T-helper 2 cell treated with Interferon-gamma antibody and Interleukin-4, amounts not matched to agents 5 μg/mL and 100 μg/mL, for 36 hours (primary cell): Measurements from ENCODE around the gene KCNIP3.

ENCODE experiments used
- DNase-seq: peaks from one replicate; pipeline ENCODE4 v3.0.0; 2021; ENCODE audit warnings: low spot score
- H3K27ac Mint-ChIP-seq: one replicate; pipeline ENCODE4 v1.8.0; 2021; ENCODE audit warnings: mild to moderate bottlenecking, mixed read lengths
- H3K27me3 Mint-ChIP-seq: one replicate; pipeline ENCODE4 v1.8.0; 2021; ENCODE audit warnings: low read depth, mixed read lengths
- H3K36me3 Mint-ChIP-seq: one replicate; pipeline ENCODE4 v1.8.0; 2021; ENCODE audit warnings: low read depth, mixed read lengths
- H3K4me1 Mint-ChIP-seq: one replicate; pipeline ENCODE4 v1.8.0; 2021; ENCODE audit warnings: low read depth, mixed read lengths
- H3K4me3 Mint-ChIP-seq: one replicate; pipeline ENCODE4 v1.8.0; 2022; ENCODE audit warnings: mild to moderate bottlenecking, moderate library complexity, mixed read lengths
- H3K9me3 Mint-ChIP-seq: one replicate; pipeline ENCODE4 v1.8.0; 2021; ENCODE audit warnings: mixed read lengths

The KCNIP3 gene

DNA sequence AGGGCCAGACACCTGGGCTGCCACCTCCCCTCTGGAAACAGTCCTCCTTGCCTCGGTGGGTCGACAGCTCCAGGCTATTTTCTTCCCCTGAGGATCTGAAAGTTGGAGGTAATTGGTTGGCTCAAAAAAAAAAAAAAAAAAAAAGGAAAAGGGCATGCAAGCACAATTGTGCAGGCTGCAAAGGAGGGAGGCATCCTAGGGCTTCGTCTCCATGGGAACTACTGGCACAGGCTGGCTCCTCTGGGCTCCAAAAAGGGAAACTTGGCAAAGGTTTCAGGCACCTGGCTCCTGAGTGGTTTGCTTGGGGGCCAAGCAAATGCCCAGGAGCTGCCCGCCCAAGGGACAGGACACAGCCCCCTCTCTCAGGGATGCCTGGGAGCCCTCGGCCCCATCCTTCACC, 1.1 kb upstream of the KCNIP3 start:
- Mint-ChIP-seq H3K27me3 (no peaks in the 10 kb centered on the region), H3K4me1 (no peaks in the 10 kb centered on the region), H3K9me3 (peaks cover 5% of the 10 kb centered on the region), H3K27ac (no peak overlapping the region), H3K4me3 (no peak overlapping the region), H3K36me3 (no peaks in the 10 kb centered on the region)
- no peak for DNase-seq

GRCh38 chr2:95297639-95298395, 670 bp downstream of the KCNIP3 start:
- Mint-ChIP-seq H3K4me1 (no peaks in the 10 kb centered on the region), H3K4me3 (no peak overlapping the region), H3K9me3 (no peaks in the 10 kb centered on the region), H3K36me3 (no peaks in the 10 kb centered on the region), H3K27ac (no peak overlapping the region), H3K27me3 (no peaks in the 10 kb centered on the region)
- DNase-seq = no peak

DNA sequence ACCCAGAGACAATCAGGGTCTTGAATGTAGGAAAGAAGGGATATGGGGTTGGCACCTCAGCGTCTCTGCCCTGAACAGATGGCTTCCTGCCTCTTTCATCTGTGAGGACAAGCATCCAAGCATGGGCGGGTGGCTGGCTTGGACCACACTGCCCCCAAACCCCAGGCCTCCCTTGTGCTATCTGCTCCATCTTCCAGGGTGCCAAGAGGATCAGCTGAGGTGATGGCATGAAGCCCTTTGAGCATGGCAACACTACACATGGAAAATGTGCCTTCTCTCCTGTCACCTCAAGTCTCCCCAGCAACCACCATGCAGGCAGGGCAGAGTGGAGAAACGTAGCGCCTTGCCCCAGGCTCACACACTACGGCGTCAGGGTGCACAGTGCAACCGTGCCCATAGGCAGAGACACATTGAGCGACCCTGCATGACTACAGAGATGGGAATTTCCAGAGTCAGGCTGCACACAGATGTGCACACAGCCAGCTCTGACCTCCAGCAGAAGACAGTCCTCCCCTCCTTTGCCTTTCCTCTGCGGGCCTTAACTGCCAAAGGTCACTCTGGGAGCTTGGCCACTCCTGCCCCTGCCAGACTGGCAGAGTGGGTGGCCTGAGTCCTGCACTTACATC, 1.5 kb downstream of the KCNIP3 start:
- DNase-seq = no peak
- H3K36me3 Mint-ChIP-seq = no peaks in the 10 kb centered on the region
- H3K4me3 Mint-ChIP-seq = no peak overlapping the region
- no peaks in the 10 kb centered on the region for H3K27me3 Mint-ChIP-seq
- H3K9me3 Mint-ChIP-seq = no peaks in the 10 kb centered on the region
- H3K4me1 Mint-ChIP-seq = no peaks in the 10 kb centered on the region
- H3K27ac Mint-ChIP-seq = no peak overlapping the region

DNA sequence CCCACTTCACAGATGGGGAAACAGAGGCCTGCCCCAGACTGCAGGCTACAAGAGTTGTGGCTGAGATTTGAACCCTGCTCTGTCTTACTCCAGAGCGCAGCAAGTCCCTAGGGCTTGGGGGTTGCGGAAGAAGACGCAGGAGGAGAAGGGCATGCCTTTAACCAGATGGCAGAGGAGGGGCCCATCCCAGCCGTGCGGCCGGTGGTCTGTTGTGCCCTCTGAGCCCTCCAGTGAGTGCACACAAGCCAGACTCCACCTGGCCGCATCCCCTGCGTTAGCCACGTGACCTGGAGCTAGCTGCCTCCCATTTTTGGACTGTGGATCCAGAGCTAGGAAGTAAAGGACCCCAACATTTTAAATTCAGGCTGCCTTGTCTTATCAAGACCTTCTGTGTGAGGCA, 2.8 kb downstream of the KCNIP3 start:
- Mint-ChIP-seq H3K4me3 (no peak overlapping the region), H3K27me3 (no peaks in the 10 kb centered on the region), H3K4me1 (no peaks in the 10 kb centered on the region), H3K36me3 (no peaks in the 10 kb centered on the region), H3K9me3 (no peaks in the 10 kb centered on the region), H3K27ac (no peak overlapping the region)
- no peak for DNase-seq

- Mint-ChIP-seq H3K36me3 (no peaks in the 10 kb centered on the region), H3K27ac (no peak overlapping the region), H3K4me1 (no peaks in the 10 kb centered on the region), H3K4me3 (no peak overlapping the region), H3K27me3 (no peaks in the 10 kb centered on the region), H3K9me3 (no peaks in the 10 kb centered on the region)
- DNase-seq = no peak
Measured at GRCh38 chr2:95300450-95300849, 3.3 kb downstream of the KCNIP3 start.

DNA sequence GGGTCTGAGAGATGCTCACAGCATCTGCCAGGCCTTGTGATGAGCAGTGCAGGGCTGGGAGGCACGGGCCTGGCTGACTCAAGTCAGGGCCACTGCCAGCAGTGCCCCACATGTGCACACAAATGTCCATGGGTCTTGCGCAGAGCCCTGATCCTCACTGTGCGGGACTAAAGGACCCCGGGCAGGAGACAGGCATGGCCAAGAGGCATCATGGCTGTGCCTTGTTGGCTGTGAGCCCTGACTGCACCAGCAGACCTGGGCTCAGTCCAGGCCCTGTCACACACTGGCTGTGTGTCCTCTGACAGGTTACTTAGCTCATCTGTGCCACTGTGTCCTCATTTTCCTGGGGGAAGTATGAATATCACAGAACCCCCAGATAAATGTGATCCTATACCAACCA, 4.0 kb downstream of the KCNIP3 start:
- Mint-ChIP-seq H3K36me3 (no peaks in the 10 kb centered on the region), H3K9me3 (no peaks in the 10 kb centered on the region), H3K4me3 (no peak overlapping the region), H3K27me3 (no peaks in the 10 kb centered on the region), H3K4me1 (no peaks in the 10 kb centered on the region), H3K27ac (no peak overlapping the region)
- no peak for DNase-seq

GRCh38 chr2:95301876-95302641, 4.9 kb downstream of the KCNIP3 start:
- Mint-ChIP-seq H3K4me1 (no peaks in the 10 kb centered on the region), H3K4me3 (no peak overlapping the region), H3K36me3 (no peaks in the 10 kb centered on the region), H3K9me3 (no peaks in the 10 kb centered on the region), H3K27me3 (no peaks in the 10 kb centered on the region), H3K27ac (no peak overlapping the region)
- DNase-seq = no peak

DNA sequence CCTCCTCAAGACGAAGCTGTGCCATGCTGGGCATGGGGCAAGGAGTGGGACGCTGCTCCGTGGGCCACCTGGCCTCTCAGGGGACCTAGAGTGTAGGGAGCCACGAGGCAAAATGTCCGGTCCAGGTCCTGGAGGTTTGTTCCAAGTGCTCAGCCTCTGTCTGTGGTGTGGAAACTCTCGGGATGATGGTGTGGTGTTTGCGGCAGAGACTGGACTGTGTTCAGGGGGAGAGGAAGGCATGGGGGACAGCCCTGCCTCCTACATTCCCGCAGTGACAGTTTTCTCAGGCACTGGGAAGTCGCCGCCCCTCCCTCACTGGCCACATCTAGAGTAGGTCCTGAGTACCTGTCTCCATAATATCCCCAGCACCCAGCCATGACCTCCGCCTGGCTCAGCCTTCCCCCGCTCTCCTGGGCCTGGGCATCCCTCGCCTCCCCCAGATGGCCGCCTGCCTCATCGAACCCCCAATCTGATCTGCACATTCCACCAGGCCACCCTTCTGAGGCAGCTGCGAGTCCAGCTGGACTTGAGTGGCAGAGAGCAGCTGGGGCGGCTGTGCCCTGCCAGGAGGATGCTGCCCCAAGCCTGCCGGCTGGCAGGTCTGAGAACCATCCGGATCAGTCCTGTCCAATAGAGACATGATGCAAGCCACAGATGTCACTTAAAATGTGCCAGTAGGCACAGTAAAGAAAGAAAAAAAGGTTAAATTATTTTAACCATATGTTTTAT, 6.2 kb downstream of the KCNIP3 start:
- no peak overlapping the region for H3K4me3 Mint-ChIP-seq
- no peaks in the 10 kb centered on the region for H3K36me3 Mint-ChIP-seq
- no peaks in the 10 kb centered on the region for H3K27me3 Mint-ChIP-seq
- H3K9me3 Mint-ChIP-seq = no peaks in the 10 kb centered on the region
- no peak for DNase-seq
- H3K27ac Mint-ChIP-seq = no peak overlapping the region
- H3K4me1 Mint-ChIP-seq = no peaks in the 10 kb centered on the region

DNA sequence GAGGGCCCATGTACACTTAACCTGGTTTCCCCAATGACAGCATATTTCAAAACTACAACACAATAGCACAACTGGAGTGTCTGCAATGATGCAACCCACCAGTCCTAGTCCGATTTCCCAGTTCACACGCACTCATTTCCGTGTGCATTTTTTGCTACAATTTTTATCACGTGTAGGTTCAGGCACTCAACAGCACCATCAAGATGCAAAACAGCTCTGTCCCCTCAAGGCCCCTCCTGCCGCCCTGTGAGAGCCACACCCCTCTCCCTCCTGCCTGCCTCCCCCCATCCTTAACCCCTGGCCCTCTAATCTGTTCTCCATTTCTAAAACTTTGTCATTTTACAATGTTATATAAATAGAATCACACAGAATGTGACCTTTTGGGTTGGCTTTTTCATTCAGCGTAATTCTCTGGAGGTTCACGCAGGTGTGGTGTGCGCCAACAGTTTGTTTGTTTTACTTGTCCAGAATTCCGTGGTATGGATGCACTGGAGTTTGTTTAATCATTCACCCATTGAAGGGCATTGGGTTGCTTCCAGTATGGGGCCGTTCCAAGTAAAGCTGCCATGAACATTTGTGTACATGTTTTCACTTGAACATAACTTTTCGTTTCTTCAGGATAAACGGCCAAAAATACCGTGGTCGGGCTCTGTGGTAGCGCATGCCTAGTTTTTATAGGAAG, 8.4 kb downstream of the KCNIP3 start:
- Mint-ChIP-seq H3K9me3 (no peaks in the 10 kb centered on the region), H3K36me3 (no peaks in the 10 kb centered on the region), H3K27ac (no peak overlapping the region), H3K4me3 (no peak overlapping the region), H3K27me3 (no peaks in the 10 kb centered on the region), H3K4me1 (no peaks in the 10 kb centered on the region)
- DNase-seq = no peak

GRCh38 chr2:95306336-95306895, 9.3 kb downstream of the KCNIP3 start:
- Mint-ChIP-seq H3K36me3 (no peaks in the 10 kb centered on the region), H3K27me3 (no peaks in the 10 kb centered on the region), H3K9me3 (no peaks in the 10 kb centered on the region), H3K27ac (no peak overlapping the region), H3K4me3 (no peak overlapping the region), H3K4me1 (no peaks in the 10 kb centered on the region)
- no peak for DNase-seq

- no peaks in the 10 kb centered on the region for H3K36me3 Mint-ChIP-seq
- no peak for DNase-seq
- no peak overlapping the region for H3K27ac Mint-ChIP-seq
- no peaks in the 10 kb centered on the region for H3K4me1 Mint-ChIP-seq
- no peak overlapping the region for H3K4me3 Mint-ChIP-seq
- H3K27me3 Mint-ChIP-seq = no peaks in the 10 kb centered on the region
- no peaks in the 10 kb centered on the region for H3K9me3 Mint-ChIP-seq
Measured at GRCh38 chr2:95307036-95307435, 9.9 kb downstream of the KCNIP3 start.

DNA sequence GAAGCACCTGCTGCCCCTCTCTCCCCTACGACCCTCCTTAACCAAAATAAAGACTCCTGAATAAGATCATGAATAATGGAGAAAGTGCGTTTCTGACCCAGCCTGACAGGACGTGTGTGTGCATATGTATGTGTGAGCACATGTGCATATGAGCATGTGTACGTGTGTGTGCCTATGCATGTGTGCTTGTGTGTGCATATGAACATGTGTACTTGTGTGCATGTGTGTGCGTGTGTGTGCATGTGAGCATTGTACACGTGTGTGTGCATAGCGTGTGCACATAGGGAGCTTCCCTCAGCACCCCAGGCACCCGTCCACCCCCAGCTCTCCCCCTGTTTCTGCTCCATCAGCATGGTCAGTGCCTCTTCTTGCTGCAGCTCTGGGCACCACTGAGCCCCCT, 10.7 kb downstream of the KCNIP3 start:
- no peak overlapping the region for H3K4me3 Mint-ChIP-seq
- H3K9me3 Mint-ChIP-seq = no peaks in the 10 kb centered on the region
- no peak for DNase-seq
- no peaks in the 10 kb centered on the region for H3K27me3 Mint-ChIP-seq
- no peak overlapping the region for H3K27ac Mint-ChIP-seq
- H3K36me3 Mint-ChIP-seq = no peaks in the 10 kb centered on the region
- no peaks in the 10 kb centered on the region for H3K4me1 Mint-ChIP-seq

- Mint-ChIP-seq H3K4me1 (no peaks in the 10 kb centered on the region), H3K36me3 (no peaks in the 10 kb centered on the region), H3K27ac (no peak overlapping the region), H3K27me3 (no peaks in the 10 kb centered on the region), H3K4me3 (no peak overlapping the region), H3K9me3 (no peaks in the 10 kb centered on the region)
- DNase-seq = no peak
Measured at GRCh38 chr2:95308426-95308990, 11.4 kb downstream of the KCNIP3 start.
